HG02763 (cell line): ENCODE results near the gene PCNX3.
A peak's percentile ranks its signal among the peaks of the same experiment; 100 is the strongest.

Source experiments
- ATAC-seq: cut with Tn5 transposase; IDR thresholded peaks from one replicate; pipeline ENCODE4 v1.9.1; 2021; ENCODE audit warnings: mild to moderate bottlenecking, moderate library complexity; ENCODE audit not compliant: unreplicated experiment

PCNX3 gene

GRCh38 chr11:65615229-65615949, at the start of gene PCNX3:
TSS of gene PCNX3 (plus strand) at chr11:65615776. CDS start at chr11:65616312, 536 bp downstream.
- ATAC-seq, result peak; percentile 81

GRCh38 chr11:65569164-65569972, 46.2 kb upstream of the PCNX3 start:
- ATAC-seq, result no peak

- ATAC-seq, result peak; percentile 54
Observed at GRCh38 chr11:65569973-65570918, 45.3 kb upstream of the PCNX3 start, which contains the start of gene ZNRD2. TSS of gene ZNRD2 (plus strand) at chr11:65570477. CDS start at chr11:65570492, 15 bp downstream.

DNA sequence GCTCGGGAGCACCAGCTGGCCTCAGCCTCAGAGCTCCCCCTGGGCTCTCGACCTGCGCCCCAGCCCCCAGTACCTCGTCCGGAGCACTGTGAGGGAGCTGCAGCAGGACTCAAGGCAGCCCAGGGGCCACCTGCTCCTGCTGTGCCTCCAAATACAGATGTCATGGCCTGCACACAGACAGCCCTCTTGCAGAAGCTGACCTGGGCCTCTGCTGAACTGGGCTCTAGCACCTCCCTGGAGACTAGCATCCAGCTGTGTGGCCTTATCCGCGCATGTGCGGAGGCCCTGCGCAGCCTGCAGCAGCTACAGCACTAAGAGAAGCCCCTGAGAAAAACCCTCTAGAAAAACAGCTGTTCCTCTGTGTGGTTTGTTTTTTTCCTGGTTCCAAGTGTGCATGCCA, 44.2 kb upstream of the PCNX3 start:
- no peak for ATAC-seq

DNA sequence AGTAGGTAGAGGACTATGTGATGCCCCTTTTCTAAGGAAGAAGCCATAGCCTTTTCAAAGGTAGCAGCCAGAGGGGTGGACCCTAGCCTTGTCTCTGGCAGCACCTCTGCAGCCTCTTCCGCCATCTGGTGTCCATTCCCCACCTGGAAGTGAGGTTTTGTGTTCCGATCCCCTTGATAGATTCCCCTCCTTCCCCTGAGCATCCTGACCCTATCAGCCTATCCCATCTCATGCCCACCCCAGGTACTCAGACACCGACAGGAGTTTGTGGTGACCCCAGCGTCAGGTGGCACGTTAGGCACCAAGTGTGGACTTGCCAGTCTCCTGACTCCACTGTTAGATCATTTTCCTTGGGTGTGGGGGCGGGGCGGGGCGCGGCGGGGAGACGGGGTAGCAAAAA, 43.6 kb upstream of the PCNX3 start:
- ATAC-seq, result no peak

GRCh38 chr11:65572356-65573051, 43.1 kb upstream of the PCNX3 start, which contains the start of gene FAM89B:
TSS of gene FAM89B (plus strand) at chr11:65572538. CDS start at chr11:65572670, 132 bp downstream.
- no peak for ATAC-seq

- no peak for ATAC-seq
Observed at GRCh38 chr11:65573391-65574079, 42.0 kb upstream of the PCNX3 start.

DNA sequence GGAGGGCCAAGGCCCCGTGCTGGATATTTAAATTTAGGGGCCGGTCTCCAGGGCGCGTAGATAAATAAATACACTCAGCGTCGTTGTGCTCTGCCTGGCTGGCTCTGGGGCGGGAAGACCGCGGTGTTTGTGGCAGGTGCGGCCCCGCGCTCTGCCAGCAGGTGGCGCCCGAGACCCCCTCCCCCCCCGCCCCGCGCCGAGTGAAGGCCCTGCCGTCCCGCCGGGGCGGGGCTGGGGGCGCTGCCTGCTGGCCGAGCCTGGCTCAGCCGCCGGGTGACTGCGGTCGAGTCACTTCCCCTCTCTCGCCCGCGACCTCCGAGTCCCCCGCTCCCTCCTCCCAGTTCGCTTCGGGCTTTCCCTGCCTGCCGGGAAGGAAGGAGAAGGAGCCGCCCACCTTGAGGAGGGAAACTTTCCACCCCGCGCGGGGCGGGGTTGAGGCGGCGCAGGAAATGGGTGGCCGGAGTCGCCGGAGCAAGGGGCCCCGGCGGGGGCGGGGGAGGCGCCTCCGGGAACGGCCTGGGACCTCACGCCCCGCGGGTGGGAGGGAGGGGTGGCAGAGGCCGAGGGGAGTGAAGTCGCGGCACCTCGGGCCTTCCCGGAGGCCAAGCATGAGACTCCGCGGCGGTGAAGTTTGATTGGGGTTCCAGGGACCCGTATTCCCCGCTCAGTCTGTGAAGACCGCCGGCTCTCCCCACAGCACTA, 41.3 kb upstream of the PCNX3 start:
- ATAC-seq, result peak; percentile 36

DNA sequence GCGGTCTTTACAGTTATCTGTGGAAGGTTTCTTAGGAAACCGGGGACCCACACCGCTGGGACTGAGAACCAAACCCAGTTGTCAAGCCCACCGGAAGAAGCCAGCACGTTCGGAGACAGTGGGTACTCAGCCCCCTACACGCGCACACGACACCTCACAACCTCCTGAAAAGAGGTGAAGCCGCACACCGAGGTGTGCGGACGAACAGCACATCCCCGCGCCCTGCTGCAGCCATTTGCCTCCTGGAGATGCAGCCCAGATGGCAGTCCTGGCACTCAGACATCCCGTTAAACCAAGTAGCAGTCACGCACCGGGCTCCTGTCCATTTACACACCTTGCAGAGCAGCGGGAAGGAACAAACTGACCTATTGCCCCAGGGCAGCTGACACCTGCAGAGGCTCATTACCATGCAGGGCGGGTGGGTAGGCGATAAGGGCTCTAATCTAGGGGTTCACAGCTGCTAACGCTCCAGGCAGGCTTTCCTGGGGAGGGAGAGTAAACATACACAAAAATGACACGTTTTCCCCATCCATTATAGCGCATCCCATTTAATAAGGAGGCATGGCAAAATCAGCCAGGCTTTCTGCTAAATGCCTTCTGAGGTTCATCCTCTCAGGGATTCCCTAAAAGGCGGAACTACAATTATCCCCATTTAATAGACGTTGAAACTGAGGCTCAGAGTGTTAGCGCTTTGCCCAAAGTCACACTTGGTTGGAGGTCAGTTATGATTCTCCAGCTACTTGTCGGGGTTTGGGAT, 40.6 kb upstream of the PCNX3 start:
- ATAC-seq, result no peak

- ATAC-seq, result peak; percentile 28
Observed at GRCh38 chr11:65575568-65576231, 39.9 kb upstream of the PCNX3 start, which contains the start of gene EHBP1L1. TSS of gene EHBP1L1 (plus strand) at chr11:65576053. CDS start at chr11:65576303, 250 bp downstream.

DNA sequence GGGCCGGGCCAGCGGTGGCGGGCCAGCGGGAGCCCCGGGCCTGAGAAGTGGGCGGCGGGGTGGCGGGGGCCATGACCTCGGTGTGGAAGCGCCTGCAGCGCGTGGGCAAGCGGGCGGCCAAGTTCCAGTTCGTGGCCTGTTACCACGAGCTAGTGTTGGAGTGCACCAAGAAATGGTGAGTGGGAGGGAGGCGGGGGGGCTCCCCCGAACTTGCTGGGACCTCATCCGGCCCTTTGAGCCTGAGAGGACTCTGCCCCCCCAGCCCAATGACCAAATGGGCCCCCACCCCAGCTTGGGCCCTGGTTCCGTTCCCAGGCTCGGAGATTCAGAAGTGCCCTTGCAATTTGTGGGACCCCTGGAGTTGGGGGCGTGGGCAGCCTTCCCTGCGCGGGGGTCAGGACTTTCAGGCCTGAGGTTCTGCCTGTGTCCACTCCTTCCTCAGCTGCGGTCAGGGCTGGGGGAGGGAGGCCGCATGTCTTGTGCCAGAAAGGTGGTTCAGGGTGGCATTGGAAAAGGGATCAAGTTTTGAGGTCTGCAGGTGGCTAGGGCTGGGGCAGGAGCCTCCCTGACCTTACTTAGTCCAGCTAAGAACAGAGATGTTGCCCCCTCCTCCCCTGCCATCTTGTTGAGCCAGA, 39.2 kb upstream of the PCNX3 start:
- no peak for ATAC-seq

- ATAC-seq, result no peak
Observed at GRCh38 chr11:65576867-65577755, 38.5 kb upstream of the PCNX3 start.

- ATAC-seq, result no peak
Observed at GRCh38 chr11:65577756-65578109, 37.8 kb upstream of the PCNX3 start.

GRCh38 chr11:65578134-65578533, 37.4 kb upstream of the PCNX3 start:
- ATAC-seq, result no peak

GRCh38 chr11:65578667-65579066, 36.9 kb upstream of the PCNX3 start:
- no peak for ATAC-seq

DNA sequence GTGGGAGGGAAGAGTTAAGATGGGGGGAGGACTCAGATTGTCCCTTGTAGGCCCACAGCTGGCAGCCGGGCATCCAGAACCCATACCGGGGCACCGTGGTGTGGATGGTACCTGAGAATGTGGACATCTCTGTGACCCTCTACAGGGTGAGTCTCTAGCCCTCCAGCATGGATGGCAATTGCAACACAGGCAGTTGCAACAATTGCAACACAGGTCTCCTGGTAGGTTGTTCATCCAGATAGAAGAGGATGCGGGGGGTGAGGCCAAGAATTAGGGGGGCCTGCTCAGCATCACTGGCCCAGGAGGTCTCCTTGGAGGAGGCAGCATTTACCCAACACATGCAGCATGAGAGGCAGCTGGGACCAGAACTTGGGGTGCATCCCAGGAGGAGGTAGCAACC, 36.3 kb upstream of the PCNX3 start:
- ATAC-seq, result no peak
